CD4-positive, alpha-beta memory T cell (primary cell): ENCODE data around the gene PTPRG. TPM values are rescaled to one million over a fixed set of nuclear protein-coding genes. Genes with fewer than 3 reads are reported as not detected.

ENCODE experiments used
- CTCF ChIA-PET: fragments of 350-600 bp; sonication (Branson Sonifier 250); formaldehyde crosslinking; loops from one replicate; lab custom pipeline; 2021; ENCODE audit warnings: inconsistent platforms; ENCODE audit not compliant: partially characterized antibody; lab: Charles Lee
- POLR2A ChIA-PET: fragments of 350-600 bp; sonication (Branson Sonifier 250); formaldehyde crosslinking; loops from one replicate; lab custom pipeline; 2021; ENCODE audit not compliant: partially characterized antibody; lab: Charles Lee
- DNase-seq, 5 donors: peaks; one replicate each; pipeline versions ENCODE4 v3.0.0 to v3.0.0-alpha.2; 2020 to 2022; ENCODE audit warnings: mixed read lengths in 1 of 5
- H3K27ac ChIP-seq: one replicate; pipeline ENCODE4 v1.7.0; 2013; ENCODE audit warnings: low read depth, low read length
- H3K27me3 ChIP-seq: 2 replicates; pipeline ENCODE4 v1.7.0; 2013; ENCODE audit warnings: mild to moderate bottlenecking, low read length, moderate library complexity; ENCODE audit not compliant: insufficient read depth
- H3K36me3 ChIP-seq: 2 replicates; pipeline ENCODE4 v1.7.0; 2013; ENCODE audit warnings: mild to moderate bottlenecking, low read length, moderate library complexity; ENCODE audit not compliant: insufficient read depth
- H3K4me1 ChIP-seq: 2 replicates; pipeline ENCODE4 v1.7.0; 2013; ENCODE audit warnings: mild to moderate bottlenecking, low read length, moderate library complexity; ENCODE audit not compliant: insufficient read depth
- H3K4me3 ChIP-seq, 2 donors: one replicate each; pipeline ENCODE4 v1.7.0; 2013; ENCODE audit warnings: low read length in 2 of 2, mild to moderate bottlenecking in 1 of 2
- H3K9me3 ChIP-seq, 2 donors: one replicate each; pipeline ENCODE4 v1.7.0; 2013; ENCODE audit warnings: low read length in 2 of 2, control low read depth in 1 of 2; ENCODE audit not compliant: control insufficient read depth in 1 of 2
- H3K27ac Mint-ChIP-seq, 7 donors: one replicate each; pipeline ENCODE4 v1.8.0; 2020 to 2021; ENCODE audit warnings: mixed read lengths in 7 of 7, mild to moderate bottlenecking in 6 of 7, inconsistent platforms in 3 of 7, moderate library complexity in 3 of 7
- H3K27me3 Mint-ChIP-seq, 2 donors: one replicate each; pipeline ENCODE4 v1.8.0; 2020 to 2021; ENCODE audit warnings: mixed read lengths in 2 of 2
- H3K36me3 Mint-ChIP-seq, 2 donors: one replicate each; pipeline ENCODE4 v1.8.0; 2020 to 2021; ENCODE audit warnings: mixed read lengths in 2 of 2, inconsistent platforms in 1 of 2, mild to moderate bottlenecking in 1 of 2
- H3K4me1 Mint-ChIP-seq, 4 donors: one replicate each; pipeline ENCODE4 v1.8.0; 2020 to 2021; ENCODE audit warnings: mixed read lengths in 4 of 4, mild to moderate bottlenecking in 1 of 4
- H3K4me3 Mint-ChIP-seq, 8 donors: one replicate each; pipeline ENCODE4 v1.8.0; 2020 to 2021; ENCODE audit warnings: mixed read lengths in 8 of 8, mild to moderate bottlenecking in 7 of 8, moderate library complexity in 6 of 8, inconsistent platforms in 3 of 8
- H3K9me3 Mint-ChIP-seq, 8 donors: one replicate each; pipeline ENCODE4 v1.8.0; 2020 to 2021; ENCODE audit warnings: mixed read lengths in 8 of 8, mild to moderate bottlenecking in 5 of 8, inconsistent platforms in 3 of 8, moderate library complexity in 1 of 8
- intact Hi-C: fragments of 100-400 bp; cut with micrococcal nuclease; formaldehyde crosslinking; loops from one replicate; pipeline ENCODE4 v1.15.1; 2023
- polyA plus RNA-seq, 2 donors: library from polyadenylated mRNA; unstranded; fragments of 300-500 nt; fragmentation: Illumina TruSeq; gene quantifications; one replicate each; pipeline ENCODE4 v1.2.3, GENCODE V29; 2021
- total RNA-seq, 2 experiments: library from RNA; stranded (reverse); gene quantifications; one replicate each; pipeline ENCODE4 v1.2.3, GENCODE V29; 2021

The PTPRG gene
- total and polyA plus RNA-seq, 4 experiments from 2014 or later = not detected

DNA sequence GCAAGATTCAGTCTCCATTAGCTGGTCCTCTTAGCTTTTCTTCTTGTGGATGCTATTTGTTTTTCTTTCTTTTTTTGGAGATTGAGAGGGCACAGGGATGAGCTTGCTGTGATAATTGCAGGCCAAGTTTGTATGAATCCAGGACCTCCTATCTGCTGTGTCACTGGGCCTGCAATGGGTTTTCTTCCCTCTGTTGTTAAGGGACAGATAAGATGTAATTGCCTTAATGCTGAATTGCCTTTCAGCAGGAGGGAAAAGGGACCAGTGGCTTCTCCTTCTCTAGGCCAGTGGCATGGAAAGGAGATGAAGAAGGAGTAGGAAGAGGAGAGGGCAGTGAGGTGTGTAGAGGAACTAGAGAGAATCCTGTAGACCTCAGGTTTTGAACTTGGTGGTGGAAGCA lies 29.9 kb downstream of the PTPRG start:
- Histone ChIP-seq H3K4me1 (no peaks in the 10 kb centered on the region), H3K27me3 (no peaks in the 10 kb centered on the region), H3K4me3 (no peak overlapping the region), H3K9me3 (no peaks in the 10 kb centered on the region), H3K27ac (no peak overlapping the region), H3K36me3 (no peaks in the 10 kb centered on the region)
- Mint-ChIP-seq H3K9me3 (peaks cover 0 to 5% (median 0%) of the 10 kb centered on the region in 8 donors), H3K36me3 (no peaks in the 10 kb centered on the region), H3K27ac (no peak overlapping the region), H3K4me1 (no peaks in the 10 kb centered on the region), H3K27me3 (peaks cover 0 to 2% of the 10 kb centered on the region in 2 donors), H3K4me3 (no peak overlapping the region)
- CTCF ChIA-PET = no interaction called here
- POLR2A ChIA-PET = no interaction called here
- intact Hi-C loops = no loop called here
- DNase-seq = no peak

DNA sequence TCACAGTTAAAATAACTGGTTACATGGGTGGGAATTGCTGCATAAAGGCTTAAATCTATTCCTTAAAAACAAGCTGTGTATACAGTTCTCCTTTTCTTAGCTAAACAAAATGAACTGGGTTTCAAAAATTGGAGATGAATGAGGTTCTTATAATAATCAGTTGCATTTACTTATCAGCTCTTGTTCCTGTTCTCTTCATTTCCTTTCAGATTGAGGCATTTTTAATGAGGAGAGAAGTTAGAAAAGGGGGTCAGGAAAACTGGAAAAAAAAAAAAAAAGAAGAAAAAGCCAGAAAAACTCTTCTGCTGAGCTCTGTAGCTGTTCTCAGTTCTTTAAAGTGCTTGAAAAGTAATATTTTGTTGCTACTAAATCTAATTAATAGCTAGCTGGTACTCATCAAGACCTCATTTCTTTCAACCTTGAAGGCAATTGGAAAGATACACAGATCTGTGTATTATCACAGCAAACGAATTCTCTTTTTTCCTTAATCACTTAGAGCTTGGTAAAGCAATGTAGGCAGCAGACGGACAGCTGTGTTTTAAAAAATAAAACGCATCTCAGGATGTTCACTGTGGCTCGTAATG lies 32.2 kb downstream of the PTPRG start:
- peaks cover 0 to 5% (median 0%) of the 10 kb centered on the region in 8 donors for H3K9me3 Mint-ChIP-seq
- H3K27me3 Mint-ChIP-seq = peaks cover 0 to 2% of the 10 kb centered on the region in 2 donors
- Histone ChIP-seq H3K36me3 (no peaks in the 10 kb centered on the region), H3K27me3 (no peaks in the 10 kb centered on the region), H3K27ac (no peak overlapping the region), H3K9me3 (no peaks in the 10 kb centered on the region), H3K4me3 (no peak overlapping the region), H3K4me1 (no peaks in the 10 kb centered on the region)
- no peak overlapping the region for H3K4me3 Mint-ChIP-seq
- ChIA-PET POLR2A (no interaction called here), CTCF (no interaction called here)
- H3K36me3 Mint-ChIP-seq = no peaks in the 10 kb centered on the region
- H3K27ac Mint-ChIP-seq = no peak overlapping the region
- no peak for DNase-seq
- H3K4me1 Mint-ChIP-seq = no peaks in the 10 kb centered on the region
- intact Hi-C loops = no loop called here

DNA sequence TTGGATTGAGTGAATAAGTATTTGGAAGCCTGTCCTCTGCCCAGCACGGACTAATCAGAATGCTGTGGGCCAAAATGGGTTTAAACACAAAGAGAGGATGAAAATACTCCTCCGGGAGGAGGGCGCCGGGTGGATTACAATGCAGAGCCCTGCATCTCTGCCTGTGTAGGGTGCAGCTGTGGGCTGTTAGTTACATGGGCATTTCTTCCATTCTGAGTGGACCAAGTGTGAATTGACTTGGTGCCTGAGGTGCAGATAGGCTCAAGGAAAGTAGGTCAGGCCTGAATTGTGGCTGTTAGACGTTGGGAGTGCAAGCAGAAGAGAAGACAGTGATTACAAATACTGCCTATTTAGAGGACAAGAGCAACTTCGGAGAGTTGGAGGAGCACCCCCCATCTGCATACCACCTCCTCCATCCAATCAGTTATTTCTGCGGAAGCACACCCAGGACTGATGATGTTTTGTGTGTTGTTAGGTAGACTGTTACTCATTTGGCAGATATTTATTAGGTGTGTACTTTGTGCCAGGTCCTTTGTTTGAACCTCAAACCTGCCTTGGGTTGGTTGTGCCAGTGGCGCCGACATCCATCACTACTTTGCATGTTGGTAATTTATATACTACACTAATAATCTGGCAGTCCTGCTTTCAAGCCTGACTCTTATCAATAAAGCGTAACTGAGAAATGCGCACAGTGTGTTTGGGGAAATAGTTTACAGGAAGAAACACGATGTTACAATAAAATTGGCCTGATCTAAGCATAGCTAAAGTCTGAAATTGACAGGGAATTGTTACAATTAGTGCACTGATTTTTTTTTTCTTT lies 33.0 kb downstream of the PTPRG start:
- ChIA-PET POLR2A (no interaction called here), CTCF (no interaction called here)
- H3K27me3 ChIP-seq = no peaks in the 10 kb centered on the region
- Mint-ChIP-seq H3K27me3 (peaks cover 0 to 2% of the 10 kb centered on the region in 2 donors), H3K9me3 (peaks cover 0 to 5% (median 0%) of the 10 kb centered on the region in 8 donors), H3K4me1 (no peaks in the 10 kb centered on the region), H3K27ac (no peak overlapping the region), H3K4me3 (no peak overlapping the region), H3K36me3 (no peaks in the 10 kb centered on the region)
- H3K27ac ChIP-seq = no peak overlapping the region
- no peaks in the 10 kb centered on the region for H3K36me3 ChIP-seq
- no peaks in the 10 kb centered on the region for H3K4me1 ChIP-seq
- no peaks in the 10 kb centered on the region for H3K9me3 ChIP-seq
- H3K4me3 ChIP-seq = no peak overlapping the region
- intact Hi-C loops = no loop called here
- no peak for DNase-seq

DNA sequence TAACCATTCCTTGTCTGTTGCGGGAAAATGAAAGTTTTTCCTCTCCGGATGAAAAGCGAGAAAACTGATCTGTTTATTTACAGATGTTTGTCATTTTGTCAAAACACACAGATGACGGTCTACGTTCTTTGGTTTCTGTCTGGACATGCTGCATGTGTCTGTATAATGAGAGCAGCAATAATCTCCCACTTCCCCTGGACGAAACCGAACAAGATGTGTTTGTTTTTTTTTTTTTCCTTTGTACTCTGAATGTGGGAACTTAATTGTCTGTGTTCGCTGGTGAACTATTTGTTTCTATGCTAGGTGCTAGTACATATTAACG lies 33.6 kb downstream of the PTPRG start:
- no peak overlapping the region for H3K4me3 ChIP-seq
- CTCF ChIA-PET = no interaction called here
- peaks cover 0 to 2% of the 10 kb centered on the region in 2 donors for H3K27me3 Mint-ChIP-seq
- H3K4me3 Mint-ChIP-seq = no peak overlapping the region
- POLR2A ChIA-PET = no interaction called here
- H3K4me1 Mint-ChIP-seq = no peaks in the 10 kb centered on the region
- no peak overlapping the region for H3K27ac Mint-ChIP-seq
- no peaks in the 10 kb centered on the region for H3K9me3 ChIP-seq
- H3K9me3 Mint-ChIP-seq = peaks cover 0 to 5% (median 0%) of the 10 kb centered on the region in 8 donors
- no peaks in the 10 kb centered on the region for H3K36me3 ChIP-seq
- intact Hi-C loops = no loop called here
- DNase-seq = no peak
- H3K27ac ChIP-seq = no peak overlapping the region
- H3K36me3 Mint-ChIP-seq = no peaks in the 10 kb centered on the region
- no peaks in the 10 kb centered on the region for H3K4me1 ChIP-seq
- H3K27me3 ChIP-seq = no peaks in the 10 kb centered on the region

DNA sequence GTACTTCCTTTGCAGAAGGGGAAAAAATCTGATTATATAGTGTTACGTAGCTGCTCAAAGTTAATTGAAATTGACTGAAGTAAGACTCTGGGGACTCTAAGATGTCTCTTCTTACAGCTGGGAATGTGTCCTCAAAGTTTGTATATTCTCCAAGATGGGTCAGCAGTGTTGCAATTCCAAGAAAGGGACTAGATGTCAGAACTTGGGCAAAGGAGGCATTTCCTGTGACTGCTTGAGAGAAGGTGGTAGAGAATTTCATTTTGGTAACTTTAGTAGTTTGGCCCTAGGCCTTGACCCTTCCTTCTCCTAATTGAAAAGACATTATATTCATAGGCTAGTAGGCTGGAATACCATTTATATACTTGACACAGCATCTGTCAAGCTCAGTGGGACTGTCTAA lies 33.9 kb downstream of the PTPRG start:
- Histone ChIP-seq H3K9me3 (no peaks in the 10 kb centered on the region), H3K27me3 (no peaks in the 10 kb centered on the region), H3K36me3 (no peaks in the 10 kb centered on the region), H3K4me3 (no peak overlapping the region), H3K4me1 (no peaks in the 10 kb centered on the region), H3K27ac (no peak overlapping the region)
- ChIA-PET POLR2A (no interaction called here), CTCF (no interaction called here)
- H3K9me3 Mint-ChIP-seq = peaks cover 0 to 5% (median 0%) of the 10 kb centered on the region in 8 donors
- DNase-seq = no peak
- intact Hi-C loops = no loop called here
- H3K4me1 Mint-ChIP-seq = no peaks in the 10 kb centered on the region
- H3K36me3 Mint-ChIP-seq = no peaks in the 10 kb centered on the region
- no peak overlapping the region for H3K4me3 Mint-ChIP-seq
- H3K27me3 Mint-ChIP-seq = peaks cover 0 to 2% of the 10 kb centered on the region in 2 donors
- no peak overlapping the region for H3K27ac Mint-ChIP-seq

DNA sequence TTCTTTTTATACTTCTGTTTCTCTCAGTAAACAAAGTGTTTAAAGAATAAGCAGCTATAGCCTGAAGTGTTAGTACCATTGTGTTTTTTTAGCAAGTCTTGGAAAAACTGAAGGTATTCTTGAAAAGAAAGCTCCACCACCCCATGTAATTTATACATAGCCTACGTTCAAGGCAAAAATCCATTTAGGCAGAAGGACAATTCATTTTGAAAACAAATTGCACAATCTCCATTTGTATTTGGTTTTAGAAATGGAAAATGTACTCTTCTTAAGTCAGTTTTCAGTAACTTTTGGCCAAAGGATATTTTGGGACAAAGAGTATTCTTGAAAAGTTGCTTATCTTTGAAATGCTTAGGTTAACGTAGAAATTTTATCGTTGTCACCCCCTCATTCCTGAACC lies 34.5 kb downstream of the PTPRG start:
- no peak for DNase-seq
- ChIA-PET CTCF (no interaction called here), POLR2A (no interaction called here)
- Histone ChIP-seq H3K4me1 (no peaks in the 10 kb centered on the region), H3K9me3 (no peaks in the 10 kb centered on the region), H3K36me3 (no peaks in the 10 kb centered on the region), H3K4me3 (no peak overlapping the region), H3K27me3 (no peaks in the 10 kb centered on the region), H3K27ac (no peak overlapping the region)
- intact Hi-C loops = no loop called here
- Mint-ChIP-seq H3K36me3 (no peaks in the 10 kb centered on the region), H3K9me3 (peaks cover 0 to 5% (median 0%) of the 10 kb centered on the region in 8 donors), H3K27ac (no peak overlapping the region), H3K4me3 (no peak overlapping the region), H3K4me1 (no peaks in the 10 kb centered on the region), H3K27me3 (peaks cover 0 to 2% of the 10 kb centered on the region in 2 donors)

DNA sequence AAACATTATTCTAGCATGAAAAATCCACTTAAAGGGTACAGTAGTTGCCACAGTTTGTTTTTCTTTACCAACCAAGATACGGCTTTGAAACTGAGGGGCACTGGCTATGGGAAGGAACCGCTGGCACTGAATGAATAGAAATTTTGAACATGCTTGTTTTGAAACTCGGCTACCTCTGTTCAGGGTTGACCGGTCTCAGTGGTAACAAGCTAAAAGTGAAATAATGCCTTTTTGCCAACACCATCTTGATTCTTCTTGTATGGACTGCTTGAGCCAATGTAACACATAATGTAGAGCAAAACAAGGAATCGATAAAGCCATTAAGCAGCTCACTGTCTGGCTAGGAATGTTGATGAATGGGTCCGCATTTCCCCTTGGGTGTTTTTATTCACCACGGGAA lies 36.5 kb downstream of the PTPRG start:
- POLR2A ChIA-PET = no interaction called here
- no peak for DNase-seq
- no peaks in the 10 kb centered on the region for H3K9me3 ChIP-seq

More for the DNA sequence above, 36.5 kb downstream of the PTPRG start:
- H3K27ac Mint-ChIP-seq = no peak overlapping the region
- Histone ChIP-seq H3K4me3 (no peak overlapping the region), H3K27ac (no peak overlapping the region), H3K36me3 (no peaks in the 10 kb centered on the region), H3K27me3 (no peaks in the 10 kb centered on the region), H3K4me1 (no peaks in the 10 kb centered on the region)
- CTCF ChIA-PET = no interaction called here
- no peak overlapping the region for H3K4me3 Mint-ChIP-seq
- no peaks in the 10 kb centered on the region for H3K4me1 Mint-ChIP-seq
- no peaks in the 10 kb centered on the region for H3K36me3 Mint-ChIP-seq
- H3K27me3 Mint-ChIP-seq = peaks cover 0 to 2% of the 10 kb centered on the region in 2 donors
- intact Hi-C loops = no loop called here
- peaks cover 0 to 4% (median 0%) of the 10 kb centered on the region in 8 donors for H3K9me3 Mint-ChIP-seq
